WTC11 (cell line): ENCODE measurements around the gene GLI1.

Experiments used
- AFF4 ChIP-seq: sonication (generic); formaldehyde crosslinking; IDR thresholded peaks from 2 replicates; pipeline ENCODE4 v1.8.1; 2023; ENCODE audit warnings: mild to moderate bottlenecking, missing genetic modification reagents, borderline replicate concordance
- ATF3 ChIP-seq: sonication (generic); formaldehyde crosslinking; conservative IDR thresholded peaks from 2 replicates; pipeline ENCODE4 v1.8.1; 2022; ENCODE audit warnings: mild to moderate bottlenecking, missing genetic modification reagents
- CREB1 ChIP-seq: sonication (generic); formaldehyde crosslinking; IDR thresholded peaks from 2 replicates; pipeline ENCODE4 v1.8.0; 2023; ENCODE audit warnings: mild to moderate bottlenecking, missing genetic modification reagents
- NFE2L1 ChIP-seq: sonication (generic); formaldehyde crosslinking; IDR thresholded peaks from 2 replicates; pipeline ENCODE4 v1.8.1; 2023; ENCODE audit warnings: missing genetic modification reagents
- TCF7 ChIP-seq: sonication (generic); formaldehyde crosslinking; IDR thresholded peaks from 2 replicates; pipeline ENCODE4 v1.8.0; 2022; ENCODE audit warnings: mild to moderate bottlenecking, low read depth, missing genetic modification reagents, moderate library complexity
- ZBTB21 ChIP-seq: sonication (generic); formaldehyde crosslinking; IDR thresholded peaks from 2 replicates; pipeline ENCODE4 v1.8.1; 2023; ENCODE audit warnings: mild to moderate bottlenecking, missing genetic modification reagents, borderline replicate concordance
- ZBTB43 ChIP-seq: sonication (generic); formaldehyde crosslinking; IDR thresholded peaks from 2 replicates; pipeline ENCODE4 v1.8.1; 2023; ENCODE audit warnings: mild to moderate bottlenecking, missing genetic modification reagents
- ZNF317 ChIP-seq: sonication (generic); formaldehyde crosslinking; IDR thresholded peaks from 2 replicates; pipeline ENCODE4 v1.8.1; 2023; ENCODE audit warnings: low read depth, mild to moderate bottlenecking, moderate library complexity, missing genetic modification reagents, borderline replicate concordance
- TF ChIP-seq, protein P1 (sequence below): fragments of 200-600 bp; IDR thresholded peaks from 2 replicates; pipeline ENCODE4 v1.8.0; 2022; ENCODE audit warnings: antibody characterized with exemption
- TF ChIP-seq, protein P2 (sequence below): sonication (generic); formaldehyde crosslinking; IDR thresholded peaks from 2 replicates; pipeline ENCODE4 v1.8.0; 2022; ENCODE audit warnings: mild to moderate bottlenecking, missing genetic modification reagents
- TF ChIP-seq, protein P3 (sequence below): sonication (generic); formaldehyde crosslinking; IDR thresholded peaks from 2 replicates; pipeline ENCODE4 v1.8.1; 2022; ENCODE audit warnings: mild to moderate bottlenecking, moderate library complexity, missing genetic modification reagents
- TF ChIP-seq, protein P4 (sequence below): sonication (generic); formaldehyde crosslinking; conservative IDR thresholded peaks from 2 replicates; pipeline ENCODE4 v1.8.1; 2023; ENCODE audit warnings: mild to moderate bottlenecking, low read depth, missing genetic modification reagents, moderate library complexity
- TF ChIP-seq, protein P5 (sequence below): sonication (generic); formaldehyde crosslinking; IDR thresholded peaks from 2 replicates; pipeline ENCODE4 v1.8.1; 2022; ENCODE audit warnings: mild to moderate bottlenecking, missing genetic modification reagents, moderate library complexity, borderline replicate concordance

- TF ChIP-seq AFF4 (CRISPR knock-in tag) (no peak), ZBTB21 (CRISPR knock-in tag) (no peak), ZNF317 (no peak), NFE2L1 (CRISPR knock-in tag) (no peak), ATF3 (no peak), CREB1 (CRISPR knock-in tag) (no peak), ZBTB43 (CRISPR knock-in tag) (no peak), TCF7 (CRISPR knock-in tag) (no peak)
- TF ChIP-seq, protein P1, sequence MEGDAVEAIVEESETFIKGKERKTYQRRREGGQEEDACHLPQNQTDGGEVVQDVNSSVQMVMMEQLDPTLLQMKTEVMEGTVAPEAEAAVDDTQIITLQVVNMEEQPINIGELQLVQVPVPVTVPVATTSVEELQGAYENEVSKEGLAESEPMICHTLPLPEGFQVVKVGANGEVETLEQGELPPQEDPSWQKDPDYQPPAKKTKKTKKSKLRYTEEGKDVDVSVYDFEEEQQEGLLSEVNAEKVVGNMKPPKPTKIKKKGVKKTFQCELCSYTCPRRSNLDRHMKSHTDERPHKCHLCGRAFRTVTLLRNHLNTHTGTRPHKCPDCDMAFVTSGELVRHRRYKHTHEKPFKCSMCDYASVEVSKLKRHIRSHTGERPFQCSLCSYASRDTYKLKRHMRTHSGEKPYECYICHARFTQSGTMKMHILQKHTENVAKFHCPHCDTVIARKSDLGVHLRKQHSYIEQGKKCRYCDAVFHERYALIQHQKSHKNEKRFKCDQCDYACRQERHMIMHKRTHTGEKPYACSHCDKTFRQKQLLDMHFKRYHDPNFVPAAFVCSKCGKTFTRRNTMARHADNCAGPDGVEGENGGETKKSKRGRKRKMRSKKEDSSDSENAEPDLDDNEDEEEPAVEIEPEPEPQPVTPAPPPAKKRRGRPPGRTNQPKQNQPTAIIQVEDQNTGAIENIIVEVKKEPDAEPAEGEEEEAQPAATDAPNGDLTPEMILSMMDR = no peak
- TF ChIP-seq, protein P2, sequence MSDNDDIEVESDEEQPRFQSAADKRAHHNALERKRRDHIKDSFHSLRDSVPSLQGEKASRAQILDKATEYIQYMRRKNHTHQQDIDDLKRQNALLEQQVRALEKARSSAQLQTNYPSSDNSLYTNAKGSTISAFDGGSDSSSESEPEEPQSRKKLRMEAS (CRISPR knock-in tag) = no peak
- TF ChIP-seq, protein P3, sequence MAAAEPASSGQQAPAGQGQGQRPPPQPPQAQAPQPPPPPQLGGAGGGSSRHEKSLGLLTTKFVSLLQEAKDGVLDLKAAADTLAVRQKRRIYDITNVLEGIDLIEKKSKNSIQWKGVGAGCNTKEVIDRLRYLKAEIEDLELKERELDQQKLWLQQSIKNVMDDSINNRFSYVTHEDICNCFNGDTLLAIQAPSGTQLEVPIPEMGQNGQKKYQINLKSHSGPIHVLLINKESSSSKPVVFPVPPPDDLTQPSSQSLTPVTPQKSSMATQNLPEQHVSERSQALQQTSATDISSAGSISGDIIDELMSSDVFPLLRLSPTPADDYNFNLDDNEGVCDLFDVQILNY (CRISPR knock-in tag) = no peak
- TF ChIP-seq, protein P4, sequence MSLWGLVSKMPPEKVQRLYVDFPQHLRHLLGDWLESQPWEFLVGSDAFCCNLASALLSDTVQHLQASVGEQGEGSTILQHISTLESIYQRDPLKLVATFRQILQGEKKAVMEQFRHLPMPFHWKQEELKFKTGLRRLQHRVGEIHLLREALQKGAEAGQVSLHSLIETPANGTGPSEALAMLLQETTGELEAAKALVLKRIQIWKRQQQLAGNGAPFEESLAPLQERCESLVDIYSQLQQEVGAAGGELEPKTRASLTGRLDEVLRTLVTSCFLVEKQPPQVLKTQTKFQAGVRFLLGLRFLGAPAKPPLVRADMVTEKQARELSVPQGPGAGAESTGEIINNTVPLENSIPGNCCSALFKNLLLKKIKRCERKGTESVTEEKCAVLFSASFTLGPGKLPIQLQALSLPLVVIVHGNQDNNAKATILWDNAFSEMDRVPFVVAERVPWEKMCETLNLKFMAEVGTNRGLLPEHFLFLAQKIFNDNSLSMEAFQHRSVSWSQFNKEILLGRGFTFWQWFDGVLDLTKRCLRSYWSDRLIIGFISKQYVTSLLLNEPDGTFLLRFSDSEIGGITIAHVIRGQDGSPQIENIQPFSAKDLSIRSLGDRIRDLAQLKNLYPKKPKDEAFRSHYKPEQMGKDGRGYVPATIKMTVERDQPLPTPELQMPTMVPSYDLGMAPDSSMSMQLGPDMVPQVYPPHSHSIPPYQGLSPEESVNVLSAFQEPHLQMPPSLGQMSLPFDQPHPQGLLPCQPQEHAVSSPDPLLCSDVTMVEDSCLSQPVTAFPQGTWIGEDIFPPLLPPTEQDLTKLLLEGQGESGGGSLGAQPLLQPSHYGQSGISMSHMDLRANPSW = no peak
- TF ChIP-seq, protein P5, sequence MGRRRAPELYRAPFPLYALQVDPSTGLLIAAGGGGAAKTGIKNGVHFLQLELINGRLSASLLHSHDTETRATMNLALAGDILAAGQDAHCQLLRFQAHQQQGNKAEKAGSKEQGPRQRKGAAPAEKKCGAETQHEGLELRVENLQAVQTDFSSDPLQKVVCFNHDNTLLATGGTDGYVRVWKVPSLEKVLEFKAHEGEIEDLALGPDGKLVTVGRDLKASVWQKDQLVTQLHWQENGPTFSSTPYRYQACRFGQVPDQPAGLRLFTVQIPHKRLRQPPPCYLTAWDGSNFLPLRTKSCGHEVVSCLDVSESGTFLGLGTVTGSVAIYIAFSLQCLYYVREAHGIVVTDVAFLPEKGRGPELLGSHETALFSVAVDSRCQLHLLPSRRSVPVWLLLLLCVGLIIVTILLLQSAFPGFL (CRISPR knock-in tag) = no peak
Observed at GRCh38 chr12:57474862-57475261, 15.3 kb downstream of the GLI1 start.
